Neuronal stem cell (in vitro differentiated cells): Measurements from ENCODE around the gene SEC61A2.

Experiments used
- DNase-seq: peaks from one replicate; pipeline ENCODE4 v3.0.0-alpha.2; 2013; ENCODE audit warnings: low spot score
- H2AFZ ChIP-seq: one replicate; pipeline ENCODE4 v1.6.1; 2013; ENCODE audit warnings: mild to moderate bottlenecking, low read length, inconsistent platforms
- H2AK5ac ChIP-seq: 2 replicates; pipeline ENCODE4 v1.6.1; 2013; ENCODE audit warnings: low read depth, mild to moderate bottlenecking, inconsistent platforms, low read length, moderate library complexity, mixed read lengths
- H2BK120ac ChIP-seq: 2 replicates; pipeline ENCODE4 v1.6.1; 2013; ENCODE audit warnings: low read depth, mild to moderate bottlenecking, inconsistent platforms, low read length, moderate library complexity, mixed read lengths
- H2BK12ac ChIP-seq: one replicate; pipeline ENCODE4 v1.6.1; 2013; ENCODE audit warnings: low read length, inconsistent platforms
- H2BK15ac ChIP-seq: 2 replicates; pipeline ENCODE4 v1.6.1; 2013; ENCODE audit warnings: mild to moderate bottlenecking, low read length, inconsistent platforms, mixed read lengths
- H2BK5ac ChIP-seq: one replicate; pipeline ENCODE4 v1.6.1; 2013; ENCODE audit warnings: inconsistent platforms, mild to moderate bottlenecking, low read length, moderate library complexity
- H3K14ac ChIP-seq: one replicate; pipeline ENCODE4 v1.6.1; 2013; ENCODE audit warnings: low read length, inconsistent platforms
- H3K18ac ChIP-seq: 2 replicates; pipeline ENCODE4 v1.6.1; 2013; ENCODE audit warnings: low read length, inconsistent platforms
- H3K23ac ChIP-seq: 2 replicates; pipeline ENCODE4 v1.6.1; 2013; ENCODE audit warnings: low read depth, mild to moderate bottlenecking, mixed read lengths, low read length, inconsistent platforms; ENCODE audit not compliant: poor library complexity
- H3K27ac ChIP-seq: replicated peaks from 3 replicates; pipeline ENCODE4 v1.5.1; 2013; ENCODE audit warnings: low read length, inconsistent platforms
- H3K27me3 ChIP-seq, 3 experiments: 2 replicates each; pipeline ENCODE4 v1.6.1; 2013; ENCODE audit warnings: low read length in 3 of 3, mild to moderate bottlenecking in 2 of 3, inconsistent platforms in 1 of 3, low read depth in 1 of 3, mixed read lengths in 1 of 3, moderate library complexity in 1 of 3; ENCODE audit not compliant: control insufficient read depth in 3 of 3, insufficient read depth in 3 of 3
- H3K36me3 ChIP-seq, 2 donors: replicated peaks in 1 of 2; 2 replicates each; pipeline ENCODE4 v1.6.1; 2013; ENCODE audit warnings: low read length in 2 of 2; ENCODE audit not compliant: control insufficient read depth in 2 of 2, insufficient read depth in 2 of 2
- H3K4ac ChIP-seq: 2 replicates; pipeline ENCODE4 v1.6.1; 2013; ENCODE audit warnings: inconsistent platforms, mild to moderate bottlenecking, low read length, moderate library complexity
- H3K4me1 ChIP-seq, 2 donors: 1 replicate in 1 of 2; 2 replicates in 1 of 2; pipeline ENCODE4 v1.6.1; 2013; ENCODE audit warnings: low read length in 2 of 2, low read depth in 1 of 2; ENCODE audit not compliant: control insufficient read depth in 2 of 2, insufficient read depth in 1 of 2
- H3K4me2 ChIP-seq: one replicate; pipeline ENCODE4 v1.6.1; 2013; ENCODE audit warnings: mild to moderate bottlenecking, low read length, inconsistent platforms; ENCODE audit not compliant: insufficient read depth, poor library complexity, severe bottlenecking
- H3K4me3 ChIP-seq, 2 donors: 2 replicates each; pipeline ENCODE4 v1.5.1; 2013; ENCODE audit warnings: low read length in 2 of 2, mild to moderate bottlenecking in 2 of 2, inconsistent platforms in 1 of 2, moderate library complexity in 1 of 2
- H3K79me1 ChIP-seq: one replicate; pipeline ENCODE4 v1.6.1; 2013; ENCODE audit warnings: low read depth, mild to moderate bottlenecking, inconsistent platforms, low read length, moderate library complexity
- H3K9ac ChIP-seq: one replicate; pipeline ENCODE4 v1.6.1; 2013; ENCODE audit warnings: mild to moderate bottlenecking, low read depth, low read length, inconsistent platforms; ENCODE audit not compliant: poor library complexity
- H3K9me3 ChIP-seq, 2 donors: replicated peaks in 1 of 2; 2 replicates each; pipeline versions ENCODE3 to v1.6.1; 2013; ENCODE audit warnings: low read length in 2 of 2, mild to moderate bottlenecking in 2 of 2, inconsistent platforms in 1 of 2, low read depth in 1 of 2, mixed read lengths in 1 of 2, moderate library complexity in 1 of 2; ENCODE audit not compliant: control insufficient read depth in 2 of 2, insufficient read depth in 1 of 2
- H4K8ac ChIP-seq: one replicate; pipeline ENCODE4 v1.6.1; 2013; ENCODE audit warnings: low read depth, mild to moderate bottlenecking, inconsistent platforms, low read length, moderate library complexity
- H4K91ac ChIP-seq: one replicate; pipeline ENCODE4 v1.6.1; 2013; ENCODE audit warnings: low read length, low read depth, mild to moderate bottlenecking, inconsistent platforms; ENCODE audit not compliant: poor library complexity
- WGBS, 2 donors: extraction: QIAGEN DNeasy Blood & Tissue Kit; methylation state at CpG; one replicate each; pipeline ENCODE4 v1.1.7; 2013; ENCODE audit warnings: missing lambda C conversion rate in 2 of 2, mixed read lengths in 1 of 2; ENCODE audit not compliant: insufficient read length in 2 of 2, insufficient replicate concordance in 1 of 2; ENCODE audit errors: extremely low coverage in 2 of 2; 5-methylcytosine and 5-hydroxymethylcytosine counted together

The SEC61A2 gene

DNA sequence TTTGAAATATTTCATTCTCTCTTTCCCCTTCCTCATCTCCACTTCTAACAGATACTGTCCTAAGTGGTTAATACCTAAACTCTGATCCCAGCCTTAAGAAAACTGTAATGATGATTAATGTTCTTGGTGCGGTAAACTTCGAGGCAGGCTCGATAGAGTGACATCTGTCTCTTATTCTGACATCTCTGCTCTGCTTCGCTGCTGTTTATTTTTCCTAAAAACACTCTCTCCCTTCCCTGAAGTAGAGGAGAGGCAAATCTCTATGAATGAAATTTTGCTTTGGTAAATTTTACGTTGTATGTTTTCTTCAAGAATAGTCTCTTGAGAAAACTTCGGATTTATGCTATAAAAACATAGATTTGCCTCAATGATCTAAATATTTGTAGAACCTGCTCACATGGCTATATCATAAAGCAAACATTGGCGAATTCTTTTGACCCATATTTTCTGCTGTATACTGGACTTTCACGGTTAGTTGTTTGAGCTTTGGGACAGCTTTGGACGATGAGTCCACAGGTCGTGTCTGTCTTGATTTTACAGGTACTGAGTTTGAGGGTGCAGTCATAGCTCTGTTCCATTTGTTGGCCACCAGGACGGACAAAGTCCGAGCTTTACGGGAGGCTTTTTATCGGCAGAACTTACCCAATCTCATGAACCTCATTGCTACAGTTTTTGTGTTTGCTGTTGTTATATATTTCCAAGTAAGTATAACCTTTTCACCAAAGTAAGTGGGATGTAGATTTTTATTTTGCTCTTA lies 27.1 kb downstream of the SEC61A2 start:
- Histone ChIP-seq H3K18ac (no peak overlapping the region), H2BK12ac (no peak overlapping the region), H3K4ac (no peak overlapping the region), H3K27me3 (no peaks in the 10 kb centered on the region), H3K9ac (no peak overlapping the region), H3K4me1 (peaks cover 0 to 4% of the 10 kb centered on the region in 2 donors), H4K8ac (no peak overlapping the region), H2BK15ac (no peak overlapping the region), H3K4me3 (no peak overlapping the region), H3K27ac (no peak overlapping the region), H3K79me1 (no peaks in the 10 kb centered on the region), H3K36me3 (peaks cover 18 to 88% of the 10 kb centered on the region in 2 donors), H2BK5ac (no peak overlapping the region), H2AFZ (no peak overlapping the region), H2AK5ac (no peak overlapping the region), H3K14ac (no peak overlapping the region), H4K91ac (no peak overlapping the region), H2BK120ac (no peak overlapping the region), H3K9me3 (no peaks in the 10 kb centered on the region), H3K23ac (no peak overlapping the region), H3K4me2 (no peak overlapping the region)
- WGBS, 2 donors = no CpG with 5 or more reads among the region's 14 CpGs
- DNase-seq = no peak

GRCh38 chr10:12158111-12158510 lies 28.6 kb downstream of the SEC61A2 start:
- Histone ChIP-seq H3K18ac (no peak overlapping the region), H2BK12ac (no peak overlapping the region), H3K9ac (no peak overlapping the region), H3K27me3 (no peaks in the 10 kb centered on the region), H3K79me1 (no peaks in the 10 kb centered on the region), H4K8ac (no peak overlapping the region), H2BK5ac (no peak overlapping the region), H2BK15ac (no peak overlapping the region), H3K36me3 (peaks cover 23 to 95% of the 10 kb centered on the region in 2 donors), H3K14ac (no peak overlapping the region), H2AFZ (no peak overlapping the region), H3K4me2 (no peak overlapping the region), H3K4ac (no peak overlapping the region), H3K27ac (no peak overlapping the region), H3K4me3 (no peak overlapping the region), H3K23ac (no peak overlapping the region), H4K91ac (no peak overlapping the region), H2AK5ac (no peak overlapping the region), H3K4me1 (peaks cover 0 to 4% of the 10 kb centered on the region in 2 donors), H2BK120ac (no peak overlapping the region), H3K9me3 (no peaks in the 10 kb centered on the region)
- DNase-seq = no peak
- no CpG with 5 or more reads among the region's 3 CpGs for whole genome bisulfite sequencing, 2 donors

DNA sequence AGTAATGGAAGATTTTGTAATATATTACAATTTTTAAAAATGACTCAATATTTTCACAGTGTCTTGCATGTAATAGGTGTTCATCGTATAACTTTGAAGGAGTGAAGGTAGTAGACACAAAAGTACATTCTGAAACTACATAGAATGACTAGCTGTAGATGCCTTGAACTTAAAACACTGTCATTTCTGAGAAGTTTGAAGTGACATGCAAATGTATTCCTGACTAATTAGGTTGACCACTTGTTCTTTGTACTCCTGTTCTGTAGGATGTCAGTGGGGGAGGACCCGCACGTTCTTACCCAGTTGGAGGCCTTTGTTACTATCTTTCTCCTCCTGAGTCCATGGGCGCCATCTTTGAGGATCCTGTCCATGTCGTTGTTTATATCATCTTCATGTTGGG lies 31.2 kb downstream of the SEC61A2 start:
- no CpG with 5 or more reads among the region's 5 CpGs for WGBS, 2 donors
- no peaks in the 10 kb centered on the region for H3K27me3 ChIP-seq

GRCh38 chr10:12162927-12163326 lies 33.5 kb downstream of the SEC61A2 start:
- Histone ChIP-seq H3K4me3 (no peak overlapping the region), H3K36me3 (peaks cover 31 to 96% of the 10 kb centered on the region in 2 donors), H4K8ac (no peak overlapping the region), H3K4me1 (no peaks in the 10 kb centered on the region), H2BK15ac (no peak overlapping the region), H2BK120ac (no peak overlapping the region), H2BK5ac (no peak overlapping the region), H2AK5ac (no peak overlapping the region), H4K91ac (no peak overlapping the region), H2AFZ (no peak overlapping the region), H3K9ac (no peak overlapping the region), H3K27me3 (no peaks in the 10 kb centered on the region), H3K9me3 (no peaks in the 10 kb centered on the region), H3K27ac (no peak overlapping the region), H3K18ac (no peak overlapping the region), H3K4me2 (no peak overlapping the region), H3K79me1 (no peaks in the 10 kb centered on the region), H3K23ac (no peak overlapping the region), H2BK12ac (no peak overlapping the region), H3K14ac (no peak overlapping the region), H3K4ac (no peak overlapping the region)
- no CpG with 5 or more reads among the region's 6 CpGs for WGBS, 2 donors
- DNase-seq = no peak

More for the DNA sequence above, 31.2 kb downstream of the SEC61A2 start:
- H3K23ac ChIP-seq = no peak overlapping the region
- H2BK12ac ChIP-seq = no peak overlapping the region
- H3K4ac ChIP-seq = no peak overlapping the region
- DNase-seq = no peak
- no peaks in the 10 kb centered on the region for H3K79me1 ChIP-seq
- no peak overlapping the region for H4K91ac ChIP-seq
- H4K8ac ChIP-seq = no peak overlapping the region
- no peak overlapping the region for H3K18ac ChIP-seq
- H3K14ac ChIP-seq = no peak overlapping the region
- H3K4me3 ChIP-seq = no peak overlapping the region
- peaks cover 30 to 96% of the 10 kb centered on the region in 2 donors for H3K36me3 ChIP-seq
- no peak overlapping the region for H3K9ac ChIP-seq
- H3K4me1 ChIP-seq = no peaks in the 10 kb centered on the region
- no peak overlapping the region for H2BK15ac ChIP-seq
- no peak overlapping the region for H2AK5ac ChIP-seq
- no peaks in the 10 kb centered on the region for H3K9me3 ChIP-seq
- no peak overlapping the region for H2BK120ac ChIP-seq
- H3K4me2 ChIP-seq = no peak overlapping the region
- no peak overlapping the region for H2AFZ ChIP-seq
- H2BK5ac ChIP-seq = no peak overlapping the region
- no peak overlapping the region for H3K27ac ChIP-seq
